Upper lobe of left lung (tissue), 4 donors: Measurements from ENCODE around the gene ANKRD24.
"Not testable (repeated sequence)": the region's sequence is repeated elsewhere in the genome, so short reads cannot be mapped to it uniquely, and the experiment has no call there.

Experiments
- POLR2A ChIP-seq, 4 donors: fragments of 450-650 bp; IDR thresholded peaks; one replicate each; pipeline ENCODE4 v1.5.1; 2016 to 2017; ENCODE audit warnings: antibody characterized with exemption in 4 of 4, mild to moderate bottlenecking in 2 of 4
- TF ChIP-seq, protein P1 (sequence below), 6 experiments: fragments of 450-650 bp in 4 of 6; fragments of 200-600 bp in 2 of 6; sonication (generic) in 2 of 6; IDR thresholded peaks; one replicate each; pipeline ENCODE4 v1.5.1; 2016 to 2019; ENCODE audit warnings: antibody characterized with exemption in 6 of 6

DNA sequence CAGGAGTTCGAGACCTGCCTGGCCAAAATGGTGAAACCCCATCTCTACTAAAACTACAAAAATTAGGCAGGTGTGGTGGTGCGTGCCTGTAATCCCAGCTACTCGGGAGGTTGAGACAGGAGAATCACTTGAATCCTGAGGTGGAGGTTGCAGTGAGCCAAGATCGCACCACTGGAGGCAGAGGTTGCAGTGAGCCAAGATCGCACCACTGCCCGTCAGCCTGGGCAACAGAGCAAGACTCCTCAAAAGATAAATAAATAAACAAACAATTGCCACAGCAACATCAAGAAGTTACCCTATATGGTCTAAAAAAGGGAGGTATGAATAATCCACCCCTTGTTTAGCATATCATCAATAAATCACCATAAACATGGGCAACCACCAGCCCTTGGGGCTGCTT lies 63.4 kb downstream of the ANKRD24 start:
- TF ChIP-seq, protein P1, sequence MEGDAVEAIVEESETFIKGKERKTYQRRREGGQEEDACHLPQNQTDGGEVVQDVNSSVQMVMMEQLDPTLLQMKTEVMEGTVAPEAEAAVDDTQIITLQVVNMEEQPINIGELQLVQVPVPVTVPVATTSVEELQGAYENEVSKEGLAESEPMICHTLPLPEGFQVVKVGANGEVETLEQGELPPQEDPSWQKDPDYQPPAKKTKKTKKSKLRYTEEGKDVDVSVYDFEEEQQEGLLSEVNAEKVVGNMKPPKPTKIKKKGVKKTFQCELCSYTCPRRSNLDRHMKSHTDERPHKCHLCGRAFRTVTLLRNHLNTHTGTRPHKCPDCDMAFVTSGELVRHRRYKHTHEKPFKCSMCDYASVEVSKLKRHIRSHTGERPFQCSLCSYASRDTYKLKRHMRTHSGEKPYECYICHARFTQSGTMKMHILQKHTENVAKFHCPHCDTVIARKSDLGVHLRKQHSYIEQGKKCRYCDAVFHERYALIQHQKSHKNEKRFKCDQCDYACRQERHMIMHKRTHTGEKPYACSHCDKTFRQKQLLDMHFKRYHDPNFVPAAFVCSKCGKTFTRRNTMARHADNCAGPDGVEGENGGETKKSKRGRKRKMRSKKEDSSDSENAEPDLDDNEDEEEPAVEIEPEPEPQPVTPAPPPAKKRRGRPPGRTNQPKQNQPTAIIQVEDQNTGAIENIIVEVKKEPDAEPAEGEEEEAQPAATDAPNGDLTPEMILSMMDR (IDR thresholded peaks at IDR 0.05): not testable (repeated sequence)
- TF ChIP-seq POLR2A (IDR thresholded peaks at IDR 0.05): not testable (repeated sequence)
